SK-N-SH (cell line): Measurements from ENCODE around the gene KCNK5. TPM values are rescaled to one million over a fixed set of nuclear protein-coding genes. Genes with fewer than 3 reads are reported as not detected.

Experiments used
- CTCF ChIA-PET: fragments of 300-600, 350-600 bp; formaldehyde crosslinking; extraction: SDS; loops from one replicate; lab custom pipeline; 2021; lab: Yijun Ruan, JAX
- POLR2A ChIA-PET: fragments of 350-600 bp; sonication (Branson Sonifier 250); formaldehyde crosslinking; extraction: SDS; loops from one replicate; lab custom pipeline; 2020; ENCODE audit warnings: antibody characterized with exemption, inconsistent platforms; lab: Yijun Ruan, JAX
- DNase-seq: peaks from one replicate; pipeline ENCODE4 v3.0.0; 2012
- H2AFZ ChIP-seq: fragments of 200-600 bp; sonication (generic); 2 replicates; pipeline ENCODE4 v1.8.1; 2016; ENCODE audit warnings: antibody characterized with exemption, mild to moderate bottlenecking, low read depth
- H3F3A ChIP-seq: fragments of 200-600 bp; sonication (generic); replicated peaks from 2 replicates; pipeline ENCODE3; 2016; ENCODE audit warnings: antibody characterized with exemption, mild to moderate bottlenecking; ENCODE audit not compliant: insufficient read depth
- H3K27ac ChIP-seq, 2 experiments: fragments of 200-500 bp in 1 of 2; fragments of 200-600 bp in 1 of 2; sonication (Bioruptor generic) in 1 of 2; sonication (generic), shearing (Covaris generic) in 1 of 2; 2 replicates each; pipeline versions ENCODE4 v1.5.1 to v1.6.1; 2014 to 2016; ENCODE audit warnings: low read depth in 2 of 2, inconsistent platforms in 1 of 2, low read length in 1 of 2, mild to moderate bottlenecking in 1 of 2, mixed read lengths in 1 of 2
- H3K27me3 ChIP-seq: fragments of 200-600 bp; sonication (generic), shearing (Covaris generic); 2 replicates; pipeline ENCODE4 v1.6.1; 2016; ENCODE audit warnings: mixed run types; ENCODE audit not compliant: insufficient read depth
- H3K36me3 ChIP-seq, 2 experiments: fragments of 200-500 bp in 1 of 2; fragments of 200-600 bp in 1 of 2; sonication (Bioruptor generic) in 1 of 2; sonication (generic) in 1 of 2; replicated peaks in 1 of 2; 2 replicates each; pipeline versions ENCODE3 to v1.5.1; 2014 to 2016; ENCODE audit warnings: low read length in 1 of 2, mild to moderate bottlenecking in 1 of 2; ENCODE audit not compliant: insufficient read depth in 2 of 2, control insufficient read depth in 1 of 2
- H3K4me1 ChIP-seq, 2 experiments: fragments of 200-500 bp in 1 of 2; fragments of 200-600 bp in 1 of 2; sonication (Bioruptor generic) in 1 of 2; sonication (generic), shearing (Covaris generic) in 1 of 2; 2 replicates each; pipeline versions ENCODE4 v1.5.1 to v1.6.1; 2014 to 2016; ENCODE audit warnings: low read depth in 1 of 2, low read length in 1 of 2, mixed run types in 1 of 2; ENCODE audit not compliant: insufficient read depth in 2 of 2, control insufficient read depth in 1 of 2
- H3K4me2 ChIP-seq: fragments of 200-600 bp; sonication (generic), shearing (Covaris generic); 2 replicates; pipeline ENCODE4 v1.6.1; 2017; ENCODE audit warnings: mixed run types
- H3K4me3 ChIP-seq, 2 experiments: fragments of 200-500 bp in 1 of 2; fragments of 200-600 bp in 1 of 2; sonication (Bioruptor generic) in 1 of 2; sonication (generic), shearing (Covaris generic) in 1 of 2; 2 replicates each; pipeline versions ENCODE4 v1.5.1 to v1.8.1; 2014 to 2016; ENCODE audit warnings: low read depth in 2 of 2, inconsistent platforms in 1 of 2, low read length in 1 of 2, mild to moderate bottlenecking in 1 of 2, mixed read lengths in 1 of 2, moderate library complexity in 1 of 2
- H3K79me2 ChIP-seq: fragments of 200-600 bp; sonication (generic); 2 replicates; pipeline ENCODE4 v1.8.1; 2017; ENCODE audit warnings: mild to moderate bottlenecking; ENCODE audit not compliant: insufficient read depth
- H3K9ac ChIP-seq: fragments of 200-600 bp; sonication (generic); 2 replicates; pipeline ENCODE4 v1.6.1; 2017; ENCODE audit warnings: mixed run types
- H3K9me2 ChIP-seq: fragments of 200-600 bp; sonication (generic); 2 replicates; pipeline ENCODE4 v1.6.1; 2017; ENCODE audit warnings: mixed run types
- H3K9me3 ChIP-seq: fragments of 200-600 bp; sonication (generic); 2 replicates; pipeline ENCODE4 v1.6.1; 2017; ENCODE audit warnings: mixed run types, mild to moderate bottlenecking, moderate library complexity
- H4K20me1 ChIP-seq: fragments of 200-600 bp; sonication (generic); 2 replicates; pipeline ENCODE4 v1.6.1; 2017; ENCODE audit warnings: mild to moderate bottlenecking, mixed run types; ENCODE audit not compliant: insufficient read depth
- CHD2 ChIP-seq: fragments of 150-350 bp; IDR thresholded peaks from 2 replicates; pipeline ENCODE4 v1.6.1; 2018; ENCODE audit warnings: low read length; ENCODE audit not compliant: partially characterized antibody
- ELF1 ChIP-seq: IDR thresholded peaks from 2 replicates; pipeline ENCODE4 v1.4.0; 2012
- EP300 ChIP-seq, 2 experiments: IDR thresholded peaks; 2 replicates each; pipeline versions ENCODE4 v1.4.0 to v1.6.1; 2012; ENCODE audit warnings: borderline replicate concordance in 1 of 2, low read depth in 1 of 2, low read length in 1 of 2
- EZH2phosphoT487 ChIP-seq: fragments of 200-600 bp; sonication (generic); IDR thresholded peaks from 2 replicates; pipeline ENCODE4 v1.6.1; 2017; ENCODE audit warnings: low read depth, mixed run types, mild to moderate bottlenecking, antibody characterized with exemption, moderate library complexity, borderline replicate concordance
- FOXJ3 ChIP-seq: sonication (generic); formaldehyde crosslinking; IDR thresholded peaks from 2 replicates; pipeline ENCODE4 v1.5.1; 2020; ENCODE audit warnings: mild to moderate bottlenecking, missing genetic modification reagents
- FOXM1 ChIP-seq: IDR thresholded peaks from 2 replicates; pipeline ENCODE4 v1.4.0; 2012; ENCODE audit warnings: low read depth, mild to moderate bottlenecking
- GATA2 ChIP-seq: sonication (generic); formaldehyde crosslinking; IDR thresholded peaks from 2 replicates; pipeline ENCODE4 v1.5.0; 2020; ENCODE audit warnings: mild to moderate bottlenecking, missing genetic modification reagents
- MAX ChIP-seq: IDR thresholded peaks from 2 replicates; pipeline ENCODE4 v1.4.0; 2012; ENCODE audit warnings: low read depth
- MEF2A ChIP-seq: IDR thresholded peaks from 2 replicates; pipeline ENCODE4 v1.4.0; 2012; ENCODE audit warnings: low read depth, borderline replicate concordance
- NFIC ChIP-seq: IDR thresholded peaks from 2 replicates; pipeline ENCODE4 v1.4.0; 2012; ENCODE audit warnings: borderline replicate concordance
- NRF1 ChIP-seq: IDR thresholded peaks from 2 replicates; pipeline ENCODE4 v1.6.1; 2012; ENCODE audit warnings: low read depth, mild to moderate bottlenecking, low read length
- PBX3 ChIP-seq: IDR thresholded peaks from 2 replicates; pipeline ENCODE4; 2012
- RCOR1 ChIP-seq: fragments of 150-350 bp; IDR thresholded peaks from 2 replicates; pipeline ENCODE4 v1.6.1; 2017; ENCODE audit warnings: antibody characterized with exemption, low read length
- REST ChIP-seq: IDR thresholded peaks from 2 replicates; pipeline ENCODE4 v1.6.1; 2012; ENCODE audit warnings: mild to moderate bottlenecking, low read depth, low read length, moderate library complexity
- RXRA ChIP-seq: IDR thresholded peaks from 2 replicates; pipeline ENCODE4 v1.4.0; 2012; ENCODE audit warnings: low read depth, mild to moderate bottlenecking, borderline replicate concordance
- SIN3A ChIP-seq: IDR thresholded peaks from 2 replicates; pipeline ENCODE4 v1.6.1; 2012; ENCODE audit warnings: low read depth, mild to moderate bottlenecking, low read length, moderate library complexity, borderline replicate concordance
- TAF1 ChIP-seq: IDR thresholded peaks from 2 replicates; pipeline ENCODE4 v1.6.1; 2012; ENCODE audit warnings: low read depth, mild to moderate bottlenecking, low read length, moderate library complexity, borderline replicate concordance
- TCF12 ChIP-seq: IDR thresholded peaks from 2 replicates; pipeline ENCODE4 v1.4.0; 2012
- USF1 ChIP-seq: IDR thresholded peaks from 2 replicates; pipeline ENCODE4 v1.4.0; 2012; ENCODE audit warnings: low read depth, borderline replicate concordance
- ZBTB33 ChIP-seq: IDR thresholded peaks from 2 replicates; pipeline ENCODE4 v1.4.0; 2012; ENCODE audit warnings: low read depth, borderline replicate concordance
- WGBS: methylation state at CpG from one replicate; pipeline ENCODE4 v1.1.6; 2017; ENCODE audit warnings: low lambda C conversion rate; 5-methylcytosine and 5-hydroxymethylcytosine counted together
- polyA plus RNA-seq, 3 experiments: library from polyadenylated mRNA; depleted of rRNA; stranded (reverse); fragments of >200 nt; gene quantifications; 2 replicates each; pipeline ENCODE4 v1.2.3, GENCODE V29; 2012

KCNK5 gene
- polyA plus RNA-seq, 1 of the 3 experiments (the other 2 are of a cell fraction), result not detected

GRCh38 chr6:39195792-39196385 lies 33.4 kb downstream of the KCNK5 start (continued):
- no peak for TF ChIP-seq REST
- no peak for TF ChIP-seq CHD2
- TF ChIP-seq MAX, result no peak

GRCh38 chr6:39194466-39194865 lies 34.8 kb downstream of the KCNK5 start:
- 68% methylated on average over 9 of the region's 9 CpGs for WGBS
- H3K4me1 ChIP-seq, result peaks cover 0 to 10% of the 10 kb centered on the region in 2 experiments; a peak in 1 of 4 replicates
- no peak for DNase-seq
- no peak overlapping the region for H3K4me2 ChIP-seq
- H3K36me3 ChIP-seq, result no peaks in the 10 kb centered on the region
- H2AFZ ChIP-seq, result no peak overlapping the region
- no peaks in the 10 kb centered on the region for H3F3A ChIP-seq
- H4K20me1 ChIP-seq, result no peaks in the 10 kb centered on the region
- ChIA-PET POLR2A (no interaction called here), CTCF (interaction anchor here (2.2 kb wide), 1 partner anchor 28 kb away, joined by 5 read pairs; no protein-coding TSS in a partner anchor)
- H3K27ac ChIP-seq, result no peak overlapping the region
- no peak for TF ChIP-seq RXRA
- TF ChIP-seq ELF1, result no peak
- no peak for TF ChIP-seq SIN3A
- no peak for TF ChIP-seq NFIC
- TF ChIP-seq MAX, result no peak
- TF ChIP-seq TCF12, result no peak
- TF ChIP-seq PBX3, result no peak
- no peak for TF ChIP-seq RCOR1
- no peak for TF ChIP-seq FOXM1
- no peak for TF ChIP-seq MEF2A
- TF ChIP-seq EZH2phosphoT487, result no peak
- no peak for TF ChIP-seq ZBTB33
- no peak for TF ChIP-seq NRF1
- TF ChIP-seq FOXJ3 (CRISPR knock-in tag), result no peak
- no peak for TF ChIP-seq GATA2 (CRISPR knock-in tag)
- no peak for TF ChIP-seq USF1
- TF ChIP-seq TAF1, result no peak
- no peak for TF ChIP-seq EP300 (IDR thresholded peaks at IDR 0.05; ENCODE audit: borderline replicate concordance in 1 of 2, low read depth in 1 of 2, low read length in 1 of 2)
- H3K79me2 ChIP-seq, result no peaks in the 10 kb centered on the region
- no peaks in the 10 kb centered on the region for H3K9me2 ChIP-seq
- H3K27me3 ChIP-seq, result no peaks in the 10 kb centered on the region
- H3K4me3 ChIP-seq, result no peak overlapping the region
- no peaks in the 10 kb centered on the region for H3K9me3 ChIP-seq
- no peak overlapping the region for H3K9ac ChIP-seq
